ENCODE measurements around the gene EPS8L2.
A peak's percentile ranks its signal among the peaks of the same experiment; 100 is the strongest.

EPS8L2 gene

GRCh38 chr11:695288-695537 lies 10.8 kb upstream of the EPS8L2 start:
- Histone ChIP-seq H3K4me3 (ENCODE audit: insufficient read length, low read depth) (peak overlapping the region; percentile 65), H3K9ac (ENCODE audit: insufficient read length, low read depth) (peak overlapping the region; percentile 91), H3K36me3 (ENCODE audit: insufficient read depth, insufficient read length, low read length) (peaks cover 20% of the 10 kb centered on the region), H3K4me1 (ENCODE audit: insufficient read depth, insufficient read length) (peaks cover 28% of the 10 kb centered on the region), H3K9me3 (ENCODE audit: insufficient read depth, low read length) (no peaks in the 10 kb centered on the region), H3K27me3 (ENCODE audit: insufficient read depth, insufficient read length) (no peaks in the 10 kb centered on the region)
- TF ChIP-seq ZNF274 (IDR thresholded peaks at IDR 0.05; ENCODE audit: low read depth, low read length) = no peak
- TF ChIP-seq SUZ12 (IDR thresholded peaks at IDR 0.05; ENCODE audit: extremely low read depth, insufficient read depth, insufficient read length) = no peak
- TF ChIP-seq YY1 (IDR thresholded peaks at IDR 0.05; ENCODE audit: insufficient read depth, insufficient read length) = no peak
- DNase-seq (ENCODE audit: low read depth, low spot score) = no peak

- no peaks in the 10 kb centered on the region for H3K27me3 ChIP-seq (ENCODE audit: insufficient read depth, insufficient read length)
- peaks cover 28% of the 10 kb centered on the region for H3K4me1 ChIP-seq (ENCODE audit: insufficient read depth, insufficient read length)
These were observed 10.3 kb upstream of the EPS8L2 start, which contains the start of gene TMEM80 for GRCh38 chr11:695538-696248. Gene TMEM80 (plus strand): TSS chr11:695816. CDS start chr11:695828, 12 bp downstream.

GRCh38 chr11:696955-697491 lies 9.0 kb upstream of the EPS8L2 start:
- Histone ChIP-seq H3K9me3 (ENCODE audit: insufficient read depth, low read length) (no peaks in the 10 kb centered on the region), H3K27me3 (ENCODE audit: insufficient read depth, insufficient read length) (no peaks in the 10 kb centered on the region), H3K9ac (ENCODE audit: insufficient read length, low read depth) (peak overlapping the region; percentile 0), H3K36me3 (ENCODE audit: insufficient read depth, insufficient read length, low read length) (peaks cover 18% of the 10 kb centered on the region), H3K4me3 (ENCODE audit: insufficient read length, low read depth) (no peak overlapping the region), H3K4me1 (ENCODE audit: insufficient read depth, insufficient read length) (peaks cover 24% of the 10 kb centered on the region)
- TF ChIP-seq YY1 (IDR thresholded peaks at IDR 0.05; ENCODE audit: insufficient read depth, insufficient read length) = no peak
- no peak for TF ChIP-seq SUZ12 (IDR thresholded peaks at IDR 0.05; ENCODE audit: extremely low read depth, insufficient read depth, insufficient read length)
- no peak for TF ChIP-seq ZNF274 (IDR thresholded peaks at IDR 0.05; ENCODE audit: low read depth, low read length)
- DNase-seq (ENCODE audit: low read depth, low spot score) = no peak

More at GRCh38 chr11:695538-696248, 10.3 kb upstream of the EPS8L2 start, which contains the start of gene TMEM80:
- peak within 1 kb of the TSS; percentile 78 for H3K4me3 ChIP-seq (ENCODE audit: insufficient read length, low read depth)
- H3K9me3 ChIP-seq (ENCODE audit: insufficient read depth, low read length) = no peaks in the 10 kb centered on the region
- peaks cover 19% of the 10 kb centered on the region for H3K36me3 ChIP-seq (ENCODE audit: insufficient read depth, insufficient read length, low read length)
- DNase-seq (ENCODE audit: low read depth, low spot score) = peak; percentile 99
- H3K9ac ChIP-seq (ENCODE audit: insufficient read length, low read depth) = peak within 1 kb of the TSS; percentile 91
- TF ChIP-seq SUZ12 (IDR thresholded peaks at IDR 0.05; ENCODE audit: extremely low read depth, insufficient read depth, insufficient read length) = no peak
- peak; percentile 71 for TF ChIP-seq YY1 (IDR thresholded peaks at IDR 0.05; ENCODE audit: insufficient read depth, insufficient read length)

- DNase-seq (ENCODE audit: low read depth, low spot score) = no peak
- peaks cover 23% of the 10 kb centered on the region for H3K4me1 ChIP-seq (ENCODE audit: insufficient read depth, insufficient read length)
- H3K4me3 ChIP-seq (ENCODE audit: insufficient read length, low read depth) = no peak overlapping the region
- peak overlapping the region; percentile 52 for H3K9ac ChIP-seq (ENCODE audit: insufficient read length, low read depth)
- no peaks in the 10 kb centered on the region for H3K9me3 ChIP-seq (ENCODE audit: insufficient read depth, low read length)
- H3K36me3 ChIP-seq (ENCODE audit: insufficient read depth, insufficient read length, low read length) = peaks cover 25% of the 10 kb centered on the region
- H3K27me3 ChIP-seq (ENCODE audit: insufficient read depth, insufficient read length) = no peaks in the 10 kb centered on the region
- no peak for TF ChIP-seq ZNF274 (IDR thresholded peaks at IDR 0.05; ENCODE audit: low read depth, low read length)
- TF ChIP-seq YY1 (IDR thresholded peaks at IDR 0.05; ENCODE audit: insufficient read depth, insufficient read length) = no peak
- TF ChIP-seq SUZ12 (IDR thresholded peaks at IDR 0.05; ENCODE audit: extremely low read depth, insufficient read depth, insufficient read length) = no peak
These were observed 8.2 kb upstream of the EPS8L2 start for GRCh38 chr11:697811-698311.

- Histone ChIP-seq H3K9me3 (ENCODE audit: insufficient read depth, low read length) (no peaks in the 10 kb centered on the region), H3K36me3 (ENCODE audit: insufficient read depth, insufficient read length, low read length) (peaks cover 32% of the 10 kb centered on the region), H3K4me1 (ENCODE audit: insufficient read depth, insufficient read length) (peaks cover 16% of the 10 kb centered on the region), H3K27me3 (ENCODE audit: insufficient read depth, insufficient read length) (no peaks in the 10 kb centered on the region), H3K4me3 (ENCODE audit: insufficient read length, low read depth) (no peak overlapping the region), H3K9ac (ENCODE audit: insufficient read length, low read depth) (no peak overlapping the region)
- DNase-seq (ENCODE audit: low read depth, low spot score) = no peak
- TF ChIP-seq SUZ12 (IDR thresholded peaks at IDR 0.05; ENCODE audit: extremely low read depth, insufficient read depth, insufficient read length) (no peak), ZNF274 (IDR thresholded peaks at IDR 0.05; ENCODE audit: low read depth, low read length) (no peak), YY1 (IDR thresholded peaks at IDR 0.05; ENCODE audit: insufficient read depth, insufficient read length) (no peak)
These were observed 7.4 kb upstream of the EPS8L2 start for GRCh38 chr11:698493-699115.

GRCh38 chr11:699116-699508 lies 6.9 kb upstream of the EPS8L2 start:
- no peak for TF ChIP-seq YY1 (IDR thresholded peaks at IDR 0.05; ENCODE audit: insufficient read depth, insufficient read length)
- TF ChIP-seq SUZ12 (IDR thresholded peaks at IDR 0.05; ENCODE audit: extremely low read depth, insufficient read depth, insufficient read length) = no peak
- no peak for TF ChIP-seq ZNF274 (IDR thresholded peaks at IDR 0.05; ENCODE audit: low read depth, low read length)
- Histone ChIP-seq H3K27me3 (ENCODE audit: insufficient read depth, insufficient read length) (no peaks in the 10 kb centered on the region), H3K9me3 (ENCODE audit: insufficient read depth, low read length) (no peaks in the 10 kb centered on the region), H3K4me1 (ENCODE audit: insufficient read depth, insufficient read length) (peaks cover 11% of the 10 kb centered on the region), H3K9ac (ENCODE audit: insufficient read length, low read depth) (no peak overlapping the region), H3K36me3 (ENCODE audit: insufficient read depth, insufficient read length, low read length) (peaks cover 34% of the 10 kb centered on the region), H3K4me3 (ENCODE audit: insufficient read length, low read depth) (no peak overlapping the region)
- no peak for DNase-seq (ENCODE audit: low read depth, low spot score)

GRCh38 chr11:699753-700152 lies 6.3 kb upstream of the EPS8L2 start:
- Histone ChIP-seq H3K27me3 (ENCODE audit: insufficient read depth, insufficient read length) (no peaks in the 10 kb centered on the region), H3K4me1 (ENCODE audit: insufficient read depth, insufficient read length) (peaks cover 10% of the 10 kb centered on the region), H3K9me3 (ENCODE audit: insufficient read depth, low read length) (no peaks in the 10 kb centered on the region), H3K36me3 (ENCODE audit: insufficient read depth, insufficient read length, low read length) (peaks cover 40% of the 10 kb centered on the region), H3K4me3 (ENCODE audit: insufficient read length, low read depth) (no peak overlapping the region), H3K9ac (ENCODE audit: insufficient read length, low read depth) (no peak overlapping the region)
- TF ChIP-seq ZNF274 (IDR thresholded peaks at IDR 0.05; ENCODE audit: low read depth, low read length) (no peak), YY1 (IDR thresholded peaks at IDR 0.05; ENCODE audit: insufficient read depth, insufficient read length) (no peak), SUZ12 (IDR thresholded peaks at IDR 0.05; ENCODE audit: extremely low read depth, insufficient read depth, insufficient read length) (no peak)
- no peak for DNase-seq (ENCODE audit: low read depth, low spot score)

Measured in NT2/D1 (cell line).